RCC 7860 (cell line): ENCODE measurements around the gene LAMTOR3.
"Not testable (repeated sequence)": the region's sequence is repeated elsewhere in the genome, so short reads cannot be mapped to it uniquely, and the experiment has no call there.

Source experiments
- DNase-seq: peaks from one replicate; pipeline ENCODE4 v3.0.0-alpha.2; 2015; ENCODE audit warnings: low spot score
- FAIRE-seq: peaks from 2 replicates; lab custom pipeline; 2012; peaks lifted over from hg19 to GRCh38; lab: Jason Lieb, UNC

The LAMTOR3 gene

GRCh38 chr4:99833756-99834155 lies 60.5 kb downstream of the LAMTOR3 start:
- FAIRE-seq, result no peak
- DNase-seq, result no peak

- FAIRE-seq (no peak), DNase-seq (no peak)
Observed at GRCh38 chr4:99832758-99833157, 61.5 kb downstream of the LAMTOR3 start.

GRCh38 chr4:99832321-99832720 lies 61.9 kb downstream of the LAMTOR3 start:
- no peak for FAIRE-seq
- DNase-seq, result no peak

- not testable (repeated sequence) for DNase-seq, FAIRE-seq
Observed at GRCh38 chr4:99830051-99830450, 64.2 kb downstream of the LAMTOR3 start.

GRCh38 chr4:99828477-99828876 lies 65.8 kb downstream of the LAMTOR3 start:
- DNase-seq, result no peak
- no peak for FAIRE-seq
